HepG2 (cell line): ENCODE data around the gene ZNF526. TPM values are rescaled to one million over a fixed set of nuclear protein-coding genes. Genes with fewer than 3 reads are reported as not detected.

Experiments
- ATAC-seq: fragments of 200-7000 bp; cut with Tn5 transposase; 3 replicates; pipeline ENCODE4 v1.9.1; 2020; ENCODE audit warnings: mild to moderate bottlenecking, moderate library complexity
- BruUV-seq: library from RNA; stranded (reverse); fragments of 400-500 nt; replicated peaks from 2 replicates; lab custom pipeline; 2021; lab: Mats Ljungman, UMichigan
- CTCF ChIA-PET: fragments of 300-600 bp; formaldehyde crosslinking; extraction: SDS; loops from one replicate; lab custom pipeline; 2021; ENCODE audit warnings: low total read pairs, inconsistent platforms, low intra/inter-chr PET ratio; lab: Yijun Ruan, JAX
- POLR2A ChIA-PET: fragments of 350-600 bp; sonication (Branson Sonifier 250); formaldehyde crosslinking; loops from one replicate; lab custom pipeline; 2020; ENCODE audit warnings: antibody characterized with exemption, inconsistent platforms; lab: Yijun Ruan, JAX
- DNase-seq: peaks from one replicate; pipeline ENCODE4 v3.0.0-alpha.2; 2015; ENCODE audit warnings: low spot score
- FAIRE-seq: peaks from 3 replicates; lab custom pipeline; 2011; peaks lifted over from hg19 to GRCh38; lab: Jason Lieb, UNC
- H2AFZ ChIP-seq: one replicate; pipeline ENCODE4 v1.6.1; 2011; ENCODE audit warnings: low read length, inconsistent platforms
- H3K27ac ChIP-seq: fragments of 300-600 bp; 3 replicates; pipeline ENCODE4 v1.8.0; 2011; ENCODE audit warnings: mixed run types, mild to moderate bottlenecking, mixed read lengths, low read length, inconsistent platforms; ENCODE audit not compliant: insufficient read depth; ENCODE audit errors: extremely low read length
- H3K27me3 ChIP-seq, 2 experiments: fragments of 200-600 bp in 1 of 2; 2 replicates in 1 of 2; 3 replicates in 1 of 2; pipeline versions ENCODE4 v1.6.0 to v1.8.0; 2011; ENCODE audit warnings: low read length in 2 of 2, mild to moderate bottlenecking in 2 of 2, moderate library complexity in 2 of 2, inconsistent platforms in 1 of 2; ENCODE audit not compliant: insufficient read depth in 2 of 2, control insufficient read depth in 1 of 2
- H3K36me3 ChIP-seq, 2 experiments: fragments of 200-600 bp in 1 of 2; replicated peaks in 1 of 2; 2 replicates in 1 of 2; 3 replicates in 1 of 2; pipeline versions ENCODE4 v1.5.1 to v1.8.0; 2011; ENCODE audit warnings: low read length in 2 of 2, inconsistent platforms in 1 of 2; ENCODE audit not compliant: insufficient read depth in 2 of 2, control insufficient read depth in 1 of 2
- H3K4me1 ChIP-seq: 2 replicates; pipeline ENCODE4 v1.5.1; 2012; ENCODE audit warnings: low read length, inconsistent platforms; ENCODE audit not compliant: insufficient read depth
- H3K4me2 ChIP-seq: 2 replicates; pipeline ENCODE4 v1.6.0; 2011; ENCODE audit warnings: low read depth, low read length, inconsistent platforms
- H3K4me3 ChIP-seq, 3 experiments: fragments of 200-600 bp in 1 of 3; sonication (generic), shearing (Covaris generic) in 1 of 3; replicated peaks in 1 of 3; 2 replicates each; pipeline ENCODE4 v1.5.1; 2011 to 2016; ENCODE audit warnings: low read length in 3 of 3, inconsistent platforms in 2 of 3, low read depth in 2 of 3, mild to moderate bottlenecking in 2 of 3, control low read depth in 1 of 3, mixed read lengths in 1 of 3; ENCODE audit not compliant: insufficient read depth in 1 of 3
- H3K79me2 ChIP-seq: one replicate; pipeline ENCODE4 v1.6.1; 2011; ENCODE audit warnings: low read length, inconsistent platforms; ENCODE audit not compliant: insufficient read depth
- H3K9ac ChIP-seq: 2 replicates; pipeline ENCODE4 v1.6.0; 2011; ENCODE audit warnings: mild to moderate bottlenecking, low read depth, low read length, inconsistent platforms; ENCODE audit not compliant: insufficient read depth
- H3K9me3 ChIP-seq: 2 replicates; pipeline ENCODE4 v1.5.1; 2012; ENCODE audit warnings: mild to moderate bottlenecking, low read length
- H4K20me1 ChIP-seq: 2 replicates; pipeline ENCODE4 v1.6.0; 2011; ENCODE audit warnings: inconsistent platforms, mild to moderate bottlenecking, low read length, moderate library complexity; ENCODE audit not compliant: insufficient read depth
- AGO2 ChIP-seq: fragments of 200-400 bp; formaldehyde crosslinking; optimal IDR thresholded peaks from 2 replicates; pipeline ENCODE3; 2017; ENCODE audit warnings: mild to moderate bottlenecking, low read depth, low read length, moderate library complexity
- FOSL1 ChIP-seq: sonication (generic); formaldehyde crosslinking; IDR thresholded peaks from 2 replicates; pipeline ENCODE4 v1.9.0; 2021; ENCODE audit warnings: missing genetic modification reagents, borderline replicate concordance
- HOXA7 ChIP-seq: sonication (generic); formaldehyde crosslinking; IDR thresholded peaks from 2 replicates; pipeline ENCODE4 v1.8.1; 2022; ENCODE audit warnings: mild to moderate bottlenecking, missing genetic modification reagents, moderate library complexity
- ISX ChIP-seq: sonication (generic); formaldehyde crosslinking; conservative IDR thresholded peaks from 2 replicates; pipeline ENCODE4 v1.5.0; 2020; ENCODE audit warnings: missing genetic modification reagents
- KDM4B ChIP-seq: sonication (generic); formaldehyde crosslinking; IDR thresholded peaks from 2 replicates; pipeline ENCODE4 v1.4.0; 2020; ENCODE audit warnings: missing genetic modification reagents
- KMT2A ChIP-seq: sonication (generic); formaldehyde crosslinking; IDR thresholded peaks from 2 replicates; pipeline ENCODE4 v1.4.0; 2020; ENCODE audit warnings: missing genetic modification reagents
- NCOR1 ChIP-seq: fragments of 200-600 bp; sonication (generic); IDR thresholded peaks from 2 replicates; pipeline ENCODE4 v1.7.0; 2017; ENCODE audit warnings: antibody characterized with exemption, low read length, borderline replicate concordance
- PAWR ChIP-seq: sonication (generic); formaldehyde crosslinking; IDR thresholded peaks from 2 replicates; pipeline ENCODE4 v1.4.0; 2020; ENCODE audit warnings: missing genetic modification reagents, mild to moderate bottlenecking, borderline replicate concordance
- SNAPC5 ChIP-seq: sonication (generic); formaldehyde crosslinking; IDR thresholded peaks from 2 replicates; pipeline ENCODE4 v1.8.1; 2023; ENCODE audit warnings: mild to moderate bottlenecking, missing genetic modification reagents, borderline replicate concordance
- ZNF230 ChIP-seq: sonication (generic); formaldehyde crosslinking; IDR thresholded peaks from 2 replicates; pipeline ENCODE4 v1.4.0; 2020; ENCODE audit warnings: mild to moderate bottlenecking, missing genetic modification reagents
- ZNF7 ChIP-seq: IDR thresholded peaks from 2 replicates; pipeline ENCODE4 v1.6.1; 2016; ENCODE audit warnings: missing biosample characterization, missing genetic modification reagents
- ZNF768 ChIP-seq: sonication (generic); formaldehyde crosslinking; IDR thresholded peaks from 2 replicates; pipeline ENCODE4 v1.4.0; 2020; ENCODE audit warnings: missing genetic modification reagents
- WGBS: methylation state at CpG from one replicate; pipeline ENCODE4 v1.1.6; 2017; ENCODE audit warnings: low lambda C conversion rate; 5-methylcytosine and 5-hydroxymethylcytosine counted together
- in situ Hi-C: cut with HindIII; loops from 2 replicates; pipeline ENCODE4 v1.10.0; 2017; ENCODE audit warnings: low pct_unique_long_range_greater_than_20kb; ENCODE audit not compliant: extremely low pct_ligation_motif_present
- intact Hi-C: fragments of 100-400 bp; cut with micrococcal nuclease; formaldehyde crosslinking; loops from one replicate; pipeline ENCODE4 v1.10.0; 2022; ENCODE audit not compliant: unreplicated experiment
- polyA plus RNA-seq, 8 experiments: library from polyadenylated mRNA; depleted of rRNA in 3 of 8; stranded (reverse) in 7 of 8; unstranded in 1 of 8; fragments of >200 nt; fragmentation: Illumina TruSeq in 4 of 8; extraction: Trizol in 4 of 8; gene quantifications; 2 replicates each; pipeline versions ENCODE4 v1.2.1 to v1.2.3, GENCODE V29; 2011 to 2016; ENCODE audit warnings: low read depth in 4 of 8, missing spikeins in 1 of 8, mixed read lengths in 1 of 8; ENCODE audit not compliant: insufficient read depth in 1 of 8
- total RNA-seq, 5 experiments: library from RNA; depleted of rRNA; stranded (reverse); fragments of >200 nt; fragmentation: Illumina TruSeq; extraction: Trizol; gene quantifications; 2 replicates each; pipeline ENCODE4 v1.2.3, GENCODE V29; 2016; ENCODE audit warnings: low read depth in 1 of 5
- TF ChIP-seq, protein P1 (sequence below): sonication (generic); formaldehyde crosslinking; IDR thresholded peaks from 2 replicates; pipeline ENCODE4 v1.4.0; 2020; ENCODE audit warnings: missing genetic modification reagents

ZNF526 gene
- total and polyA plus RNA-seq, 2 of the 13 experiments (the other 11 are each of a cell fraction or from before 2014, with no cell fraction given): 3.3 to 8.4 TPM

DNA sequence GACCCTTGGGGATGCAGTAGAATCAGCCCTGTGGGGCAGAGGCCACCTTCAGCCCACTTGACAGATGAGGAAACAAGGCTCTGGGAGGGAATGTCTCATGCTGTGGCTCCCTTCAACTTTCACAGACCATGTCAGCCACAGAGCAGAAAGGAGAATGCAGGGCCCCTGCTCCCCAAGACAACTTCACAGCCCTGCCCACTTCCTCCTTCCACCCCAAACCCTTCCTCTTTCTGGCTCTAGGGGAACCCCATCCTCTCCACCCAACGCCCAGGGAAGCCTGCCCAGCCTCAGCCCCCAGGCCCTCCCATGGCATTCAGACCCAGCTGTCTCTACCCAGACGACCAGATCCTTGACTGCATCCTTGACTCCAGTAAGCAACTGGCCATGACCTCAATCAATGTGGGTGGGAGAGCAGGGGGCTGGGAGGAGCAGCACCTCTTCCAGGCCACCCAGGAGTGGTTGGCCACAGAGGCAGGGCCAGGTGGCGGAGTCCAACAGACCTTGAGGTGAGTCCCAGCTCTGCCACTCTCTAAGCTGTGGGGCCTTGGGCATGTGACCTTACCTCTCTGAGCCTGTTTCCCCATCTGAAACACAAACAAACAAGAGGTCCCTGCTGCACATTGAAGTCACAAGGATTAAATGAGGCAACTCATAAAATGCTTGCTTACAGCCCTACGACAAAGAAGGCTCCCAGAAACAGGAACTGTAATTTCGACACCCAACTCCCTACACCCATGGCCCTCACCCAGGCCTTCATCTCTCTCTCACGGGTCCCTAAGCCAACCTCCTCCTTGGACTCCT lies 18.4 kb upstream of the ZNF526 start:
- ATAC-seq: no peak
- no peak for DNase-seq
- no peak for FAIRE-seq

DNA sequence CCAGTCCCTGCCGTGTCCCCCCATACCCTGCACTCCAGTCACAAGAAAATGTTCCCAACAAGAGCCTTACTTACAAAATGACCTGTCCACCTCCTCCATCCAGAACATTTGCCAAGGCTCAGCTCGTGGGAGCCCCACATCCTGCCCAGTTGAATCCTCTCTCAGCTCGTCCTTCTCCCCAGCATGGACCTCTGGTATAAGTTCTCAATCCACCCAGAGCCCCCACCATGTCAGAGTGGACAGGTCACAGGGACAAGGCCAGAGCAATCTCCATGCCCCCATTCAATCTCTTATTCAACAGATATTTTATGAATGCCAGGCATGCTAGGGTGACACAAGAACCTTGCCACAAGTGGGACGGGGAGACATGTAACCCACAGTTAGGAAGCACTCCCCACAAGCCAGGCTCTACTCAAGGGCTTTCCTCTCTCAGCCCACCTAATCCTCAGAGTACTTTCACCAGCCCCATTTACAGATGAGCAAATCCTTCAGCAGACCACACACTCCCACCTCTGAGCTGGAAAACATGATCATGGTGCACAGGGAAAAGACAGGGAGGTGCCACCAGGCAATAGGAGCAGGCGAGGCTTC lies 17.7 kb upstream of the ZNF526 start:
- H3K36me3 ChIP-seq: peaks cover 43 to 79% of the 10 kb centered on the region in 2 experiments
- intact Hi-C loops (no loop called here), in situ Hi-C loops (no loop called here)
- no peaks in the 10 kb centered on the region for H3K4me1 ChIP-seq
- FAIRE-seq (no peak), DNase-seq (no peak), ATAC-seq (no peak)
- no TSS peak for BruUV-seq
- peaks cover 23% of the 10 kb centered on the region; the same call in 1 of the 2 replicates for H4K20me1 ChIP-seq
- H3K4me3 ChIP-seq: no peak overlapping the region
- H3K9ac ChIP-seq: no peak overlapping the region
- 96% methylated on average over 5 of the region's 5 CpGs for WGBS
- H2AFZ ChIP-seq: no peak overlapping the region
- no peak overlapping the region for H3K27ac ChIP-seq
- TF ChIP-seq, protein P1, sequence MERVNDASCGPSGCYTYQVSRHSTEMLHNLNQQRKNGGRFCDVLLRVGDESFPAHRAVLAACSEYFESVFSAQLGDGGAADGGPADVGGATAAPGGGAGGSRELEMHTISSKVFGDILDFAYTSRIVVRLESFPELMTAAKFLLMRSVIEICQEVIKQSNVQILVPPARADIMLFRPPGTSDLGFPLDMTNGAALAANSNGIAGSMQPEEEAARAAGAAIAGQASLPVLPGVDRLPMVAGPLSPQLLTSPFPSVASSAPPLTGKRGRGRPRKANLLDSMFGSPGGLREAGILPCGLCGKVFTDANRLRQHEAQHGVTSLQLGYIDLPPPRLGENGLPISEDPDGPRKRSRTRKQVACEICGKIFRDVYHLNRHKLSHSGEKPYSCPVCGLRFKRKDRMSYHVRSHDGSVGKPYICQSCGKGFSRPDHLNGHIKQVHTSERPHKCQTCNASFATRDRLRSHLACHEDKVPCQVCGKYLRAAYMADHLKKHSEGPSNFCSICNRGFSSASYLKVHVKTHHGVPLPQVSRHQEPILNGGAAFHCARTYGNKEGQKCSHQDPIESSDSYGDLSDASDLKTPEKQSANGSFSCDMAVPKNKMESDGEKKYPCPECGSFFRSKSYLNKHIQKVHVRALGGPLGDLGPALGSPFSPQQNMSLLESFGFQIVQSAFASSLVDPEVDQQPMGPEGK (CRISPR knock-in tag): no peak
- no peak for TF ChIP-seq PAWR
- TF ChIP-seq SNAPC5 (CRISPR knock-in tag): no peak
- TF ChIP-seq KDM4B (CRISPR knock-in tag): no peak
- TF ChIP-seq AGO2: no peak
- no peak for TF ChIP-seq KMT2A (CRISPR knock-in tag)
- no peak for TF ChIP-seq ZNF7 (CRISPR knock-in tag)
- no peak for TF ChIP-seq HOXA7
- TF ChIP-seq NCOR1: no peak
- TF ChIP-seq ISX (CRISPR knock-in tag): no peak
- no peak for TF ChIP-seq ZNF230
- H3K9me3 ChIP-seq: no peaks in the 10 kb centered on the region
- no peak overlapping the region for H3K4me2 ChIP-seq
- H3K27me3 ChIP-seq: no peaks in the 10 kb centered on the region; a peak in 1 of 5 replicates
- H3K79me2 ChIP-seq: peaks cover 13% of the 10 kb centered on the region
- POLR2A ChIA-PET: no interaction called here
- CTCF ChIA-PET: no interaction called here

More for the DNA sequence above, 18.4 kb upstream of the ZNF526 start:
- no peaks in the 10 kb centered on the region for H3K4me1 ChIP-seq
- peaks cover 23% of the 10 kb centered on the region; the same call in 1 of the 2 replicates for H4K20me1 ChIP-seq
- no peak overlapping the region for H3K4me2 ChIP-seq
- TF ChIP-seq ZNF768 (CRISPR knock-in tag) (peak; percentile 61; the same call in 1 of the 2 replicates), FOSL1 (CRISPR knock-in tag) (no peak)
- 96% methylated on average over 6 of the region's 6 CpGs for WGBS
- ChIA-PET POLR2A (no interaction called here), CTCF (no interaction called here)
- H2AFZ ChIP-seq: no peak overlapping the region
- peaks cover 13% of the 10 kb centered on the region for H3K79me2 ChIP-seq
- H3K9ac ChIP-seq: no peak overlapping the region
- intact Hi-C loops (no loop called here), in situ Hi-C loops (no loop called here)
- no peaks in the 10 kb centered on the region; a peak in 1 of 5 replicates for H3K27me3 ChIP-seq
- BruUV-seq: no TSS peak
- H3K27ac ChIP-seq: no peak overlapping the region
- peaks cover 38 to 72% of the 10 kb centered on the region in 2 experiments for H3K36me3 ChIP-seq
- no peak overlapping the region for H3K4me3 ChIP-seq
- H3K9me3 ChIP-seq: no peaks in the 10 kb centered on the region
